Ascending aorta (tissue), 2 donors: ENCODE data around the gene AAMP. TPM values are rescaled to one million over a fixed set of nuclear protein-coding genes. Genes with fewer than 3 reads are reported as not detected.
"Not testable (repeated sequence)": the region's sequence is repeated elsewhere in the genome, so short reads cannot be mapped to it uniquely, and the experiment has no call there.

ENCODE experiments used
- DNase-seq, 2 donors: peaks; one replicate each; pipeline ENCODE4 v3.0.0-alpha.2; 2019; ENCODE audit warnings: low spot score in 2 of 2
- H3K27ac ChIP-seq, 2 donors: fragments of 200-600 bp; sonication (generic); one replicate each; pipeline ENCODE4 v1.5.1; 2016 to 2017; ENCODE audit warnings: mild to moderate bottlenecking in 1 of 2
- H3K27me3 ChIP-seq: fragments of 200-600 bp; sonication (generic); one replicate; pipeline ENCODE4 v1.5.1; 2017
- H3K36me3 ChIP-seq, 2 donors: fragments of 200-600 bp; sonication (generic); one replicate each; pipeline ENCODE4 v1.5.1; 2016
- H3K4me1 ChIP-seq, 2 donors: fragments of 200-600 bp; sonication (generic); one replicate each; pipeline ENCODE4 v1.5.1; 2016 to 2017; ENCODE audit warnings: mild to moderate bottlenecking in 1 of 2
- H3K4me3 ChIP-seq, 2 donors: fragments of 200-600 bp; sonication (generic); one replicate each; pipeline ENCODE4 v1.5.1; 2016 to 2017; ENCODE audit warnings: mild to moderate bottlenecking in 1 of 2
- H3K9me3 ChIP-seq, 2 donors: fragments of 200-600 bp; sonication (generic); one replicate each; pipeline ENCODE4 v1.5.1; 2016
- intact Hi-C: fragments of 100-400 bp; cut with DNase I; formaldehyde crosslinking; loops from one replicate; pipeline ENCODE4 v1.15.1; 2023
- total RNA-seq: library from RNA; depleted of rRNA; stranded (reverse); fragments of >200 nt; gene quantifications from one replicate; pipeline ENCODE4 v1.1.0, GENCODE V29; 2016
- TF ChIP-seq, protein P1 (sequence below), 3 experiments: fragments of 200-600 bp in 2 of 3; fragments of 450-650 bp in 1 of 3; sonication (generic) in 2 of 3; IDR thresholded peaks; one replicate each; pipeline ENCODE4 v1.5.1; 2016 to 2019; ENCODE audit warnings: antibody characterized with exemption in 3 of 3, mild to moderate bottlenecking in 1 of 3, moderate library complexity in 1 of 3

The AAMP gene
- total RNA-seq, 1 donor from 2014 or later = 73.7 TPM

GRCh38 chr2:218313356-218313755 is 43.4 kb upstream of the AAMP start:
- H3K4me1 ChIP-seq = no peaks in the 10 kb centered on the region
- TF ChIP-seq, protein P1, sequence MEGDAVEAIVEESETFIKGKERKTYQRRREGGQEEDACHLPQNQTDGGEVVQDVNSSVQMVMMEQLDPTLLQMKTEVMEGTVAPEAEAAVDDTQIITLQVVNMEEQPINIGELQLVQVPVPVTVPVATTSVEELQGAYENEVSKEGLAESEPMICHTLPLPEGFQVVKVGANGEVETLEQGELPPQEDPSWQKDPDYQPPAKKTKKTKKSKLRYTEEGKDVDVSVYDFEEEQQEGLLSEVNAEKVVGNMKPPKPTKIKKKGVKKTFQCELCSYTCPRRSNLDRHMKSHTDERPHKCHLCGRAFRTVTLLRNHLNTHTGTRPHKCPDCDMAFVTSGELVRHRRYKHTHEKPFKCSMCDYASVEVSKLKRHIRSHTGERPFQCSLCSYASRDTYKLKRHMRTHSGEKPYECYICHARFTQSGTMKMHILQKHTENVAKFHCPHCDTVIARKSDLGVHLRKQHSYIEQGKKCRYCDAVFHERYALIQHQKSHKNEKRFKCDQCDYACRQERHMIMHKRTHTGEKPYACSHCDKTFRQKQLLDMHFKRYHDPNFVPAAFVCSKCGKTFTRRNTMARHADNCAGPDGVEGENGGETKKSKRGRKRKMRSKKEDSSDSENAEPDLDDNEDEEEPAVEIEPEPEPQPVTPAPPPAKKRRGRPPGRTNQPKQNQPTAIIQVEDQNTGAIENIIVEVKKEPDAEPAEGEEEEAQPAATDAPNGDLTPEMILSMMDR (IDR thresholded peaks at IDR 0.05) = no peak
- no peak overlapping the region for H3K27ac ChIP-seq
- H3K4me3 ChIP-seq = no peak overlapping the region
- no peaks in the 10 kb centered on the region for H3K9me3 ChIP-seq
- DNase-seq = no peak
- intact Hi-C loops = no loop called here
- no peaks in the 10 kb centered on the region for H3K27me3 ChIP-seq
- H3K36me3 ChIP-seq = no peaks in the 10 kb centered on the region

DNA sequence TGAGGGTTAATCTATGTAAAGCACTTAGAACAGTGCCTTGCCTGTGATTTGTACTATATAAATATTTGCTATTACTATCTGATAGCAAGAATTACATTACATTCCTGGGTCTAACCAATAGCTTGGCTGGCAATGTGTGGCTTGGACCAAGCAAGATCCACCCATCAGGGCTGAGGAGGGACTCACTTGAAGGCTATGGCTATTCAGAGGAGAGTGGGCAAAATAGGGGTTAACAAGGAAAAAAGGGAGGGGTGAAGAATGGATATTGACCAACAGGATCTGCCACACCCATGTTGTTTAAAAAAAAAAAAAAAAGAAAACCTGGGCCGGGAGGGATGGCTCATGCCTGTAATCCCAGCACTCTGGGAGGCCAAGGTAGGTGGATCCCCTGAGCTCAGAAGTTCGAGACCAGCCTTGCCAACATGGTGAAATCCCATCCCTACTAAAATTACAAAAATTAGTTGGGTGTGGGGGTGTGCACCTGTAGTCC is 42.4 kb upstream of the AAMP start:
- Histone ChIP-seq H3K27me3 (no peaks in the 10 kb centered on the region), H3K9me3 (no peaks in the 10 kb centered on the region), H3K4me3 (no peak overlapping the region), H3K36me3 (no peaks in the 10 kb centered on the region), H3K4me1 (no peaks in the 10 kb centered on the region), H3K27ac (no peak overlapping the region)
- TF ChIP-seq, protein P1 (IDR thresholded peaks at IDR 0.05) = no peak
- DNase-seq = no peak
- intact Hi-C loops = no loop called here

GRCh38 chr2:218311541-218312266 is 41.8 kb upstream of the AAMP start:
- H3K27me3 ChIP-seq, DNase-seq, H3K4me3 ChIP-seq, H3K36me3 ChIP-seq, H3K4me1 ChIP-seq, H3K9me3 ChIP-seq, intact Hi-C loops, H3K27ac ChIP-seq: not testable (repeated sequence)

GRCh38 chr2:218310853-218311540 is 41.1 kb upstream of the AAMP start:
- no peaks in the 10 kb centered on the region for H3K27me3 ChIP-seq
- no peaks in the 10 kb centered on the region for H3K9me3 ChIP-seq
- no peaks in the 10 kb centered on the region for H3K36me3 ChIP-seq
- H3K27ac ChIP-seq = no peak overlapping the region
- TF ChIP-seq, protein P1 (IDR thresholded peaks at IDR 0.05) = no peak
- H3K4me1 ChIP-seq = no peaks in the 10 kb centered on the region
- no peak overlapping the region for H3K4me3 ChIP-seq
- no peak for DNase-seq
- intact Hi-C loops = no loop called here

DNA sequence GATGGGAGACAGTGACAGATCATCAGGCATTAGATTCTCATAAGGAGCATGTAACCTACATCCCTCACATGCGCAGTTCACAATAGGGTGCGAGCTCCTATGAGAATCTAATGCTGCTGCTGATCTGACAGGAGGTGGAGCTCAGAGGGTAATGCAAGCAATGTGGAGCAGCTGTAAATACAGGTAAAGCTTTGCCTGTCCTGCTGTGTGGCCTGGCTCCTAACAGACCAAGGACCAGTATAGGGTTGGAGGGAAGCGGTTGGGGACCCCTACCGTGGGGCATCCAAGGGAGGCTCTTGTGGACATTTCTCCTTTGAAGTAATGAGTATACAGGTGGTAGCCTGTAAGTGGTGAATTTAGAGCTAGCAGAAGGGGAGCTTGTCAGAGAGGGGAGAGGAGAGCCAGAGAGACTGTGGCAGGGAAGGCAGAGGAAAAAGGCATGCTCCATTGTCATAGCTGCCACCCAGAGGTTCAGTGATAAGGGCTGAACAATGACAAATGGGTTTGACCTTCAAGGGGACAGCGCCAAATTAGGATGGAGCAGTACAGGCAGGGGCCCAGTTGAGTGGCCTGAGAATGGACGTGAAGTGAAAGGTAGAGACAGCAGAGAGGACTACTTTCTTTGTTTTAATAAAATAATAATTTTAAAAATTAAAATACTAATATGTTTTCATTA is 37.6 kb upstream of the AAMP start:
- H3K36me3 ChIP-seq = no peaks in the 10 kb centered on the region
- H3K4me1 ChIP-seq = no peaks in the 10 kb centered on the region
- DNase-seq = no peak
- H3K27ac ChIP-seq = no peak overlapping the region
- intact Hi-C loops = no loop called here
- no peaks in the 10 kb centered on the region for H3K27me3 ChIP-seq
- no peaks in the 10 kb centered on the region for H3K9me3 ChIP-seq
- TF ChIP-seq, protein P1 (IDR thresholded peaks at IDR 0.05) = no peak
- H3K4me3 ChIP-seq = no peak overlapping the region
